Hematopoietic multipotent progenitor cell (in vitro differentiated cells): ENCODE data around the gene LRRC4. TPM values are rescaled to one million over a fixed set of nuclear protein-coding genes. Genes with fewer than 3 reads are reported as not detected.

Source experiments
- DNase-seq, 3 donors: peaks; one replicate each; pipeline ENCODE4 v3.0.0-alpha.2; 2011 to 2015; ENCODE audit warnings: low read depth in 2 of 3, low spot score in 2 of 3
- total RNA-seq: library from RNA; depleted of rRNA; stranded (reverse); fragments of >200 nt; gene quantifications from one replicate; pipeline ENCODE4 v1.2.3, GENCODE V29; 2012

LRRC4 gene
- total RNA-seq, 1 donor: 0.54 TPM

DNA sequence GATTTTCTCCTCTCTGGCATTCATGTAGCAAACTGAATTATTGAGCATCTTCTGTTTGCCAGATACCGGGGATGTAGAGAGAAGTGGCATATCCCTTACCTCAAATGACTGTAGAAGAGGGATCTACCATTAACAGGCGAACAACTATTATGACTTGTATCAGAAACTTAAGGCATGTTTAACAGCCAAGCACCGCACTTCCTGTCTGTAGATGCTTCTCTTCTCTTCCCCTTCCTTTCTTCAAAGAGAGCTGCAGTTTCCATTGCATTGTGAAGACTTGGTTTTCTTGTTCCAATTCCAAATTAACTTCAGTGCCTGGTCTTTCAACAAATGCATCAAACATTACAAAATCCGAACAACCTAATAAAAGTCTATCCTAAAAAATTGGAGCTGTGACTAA is 49.3 kb downstream of the LRRC4 start:
- DNase-seq: no peak

DNA sequence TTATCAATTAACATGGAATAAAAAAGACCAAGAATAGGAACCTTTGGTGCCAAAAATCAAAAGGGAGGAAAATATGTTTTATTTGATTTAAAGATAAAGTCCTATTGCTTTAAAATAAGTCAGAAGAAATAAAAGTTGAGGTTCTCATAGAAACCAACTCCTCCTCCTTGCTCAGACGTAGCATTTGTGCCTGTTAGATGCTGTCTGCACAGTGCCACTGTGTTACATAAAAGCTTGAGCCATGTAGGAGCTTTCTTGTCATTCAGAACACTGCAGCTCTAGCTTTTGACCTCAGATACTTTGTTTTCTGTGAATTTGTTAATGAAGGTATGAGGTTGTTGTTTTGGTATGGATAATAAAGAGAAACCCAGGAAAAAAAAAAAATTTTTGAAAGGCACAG is 50.3 kb downstream of the LRRC4 start:
- no peak for DNase-seq

GRCh38 chr7:127979728-127980126 is 51.5 kb downstream of the LRRC4 start:
- DNase-seq: no peak

DNA sequence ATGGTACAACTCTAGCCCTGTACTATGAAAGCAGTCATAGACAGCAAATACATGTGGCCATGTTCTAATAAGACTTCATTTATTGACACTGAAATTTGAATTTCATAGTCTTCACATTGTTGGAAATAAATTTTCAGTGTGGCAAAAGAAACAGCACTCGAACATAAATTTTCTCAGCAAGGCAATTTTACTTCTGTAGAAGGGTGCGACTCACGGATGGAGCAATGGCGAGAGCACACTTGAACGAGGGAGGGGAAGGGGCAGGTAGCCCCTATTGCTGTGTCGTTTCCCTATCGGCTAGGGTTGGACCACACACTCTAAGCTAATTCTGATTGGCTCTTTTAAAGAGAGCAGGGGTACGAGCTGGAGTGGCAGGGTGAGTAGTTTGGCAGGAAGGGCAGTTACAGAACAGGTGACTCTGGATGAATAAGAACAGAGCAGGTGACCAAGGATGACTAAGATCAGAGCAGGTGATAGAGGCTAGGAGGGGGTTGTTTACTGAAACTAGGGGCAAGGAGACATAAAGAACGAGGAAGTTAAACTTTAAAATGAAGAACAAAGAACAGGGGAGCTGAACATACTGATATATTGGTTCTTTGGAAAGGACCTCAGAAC is 52.0 kb downstream of the LRRC4 start:
- no peak for DNase-seq

GRCh38 chr7:127978421-127978820 is 52.8 kb downstream of the LRRC4 start:
- no peak for DNase-seq

Other genes starting within 250 kb of the LRRC4 start
- under 0.01 TPM for gene LEP, start 209.8 kb upstream of the LRRC4 start, total RNA-seq